ENCODE measurements around the gene PCMTD2.
A peak's percentile ranks its signal among the peaks of the same experiment; 100 is the strongest.

The PCMTD2 gene

GRCh38 chr20:64255361-64256281, at the start of gene PCMTD2:
PCMTD2 (plus strand) TSS chr20:64255748; CDS start chr20:64259966, 4,218 bp downstream.
- peak; percentile 93 for DNase-seq

GRCh38 chr20:64206614-64207013, 48.9 kb upstream of the PCMTD2 start:
- no peak for DNase-seq

- DNase-seq, result no peak
These were observed 47.6 kb upstream of the PCMTD2 start for GRCh38 chr20:64207641-64208590.

GRCh38 chr20:64209148-64209547, 46.4 kb upstream of the PCMTD2 start:
- no peak for DNase-seq

GRCh38 chr20:64210656-64211369, 44.7 kb upstream of the PCMTD2 start:
- no peak for DNase-seq

- no peak for DNase-seq
These were observed 43.5 kb upstream of the PCMTD2 start for GRCh38 chr20:64211874-64212658.

- DNase-seq, result peak; percentile 32
These were observed 42.8 kb upstream of the PCMTD2 start for GRCh38 chr20:64212755-64213154.

GRCh38 chr20:64214113-64214512, 41.4 kb upstream of the PCMTD2 start:
- DNase-seq, result no peak

- no peak for DNase-seq
These were observed 40.6 kb upstream of the PCMTD2 start for GRCh38 chr20:64214952-64215351.

- peak; percentile 44 for DNase-seq
These were observed 39.5 kb upstream of the PCMTD2 start for GRCh38 chr20:64216036-64216435.

GRCh38 chr20:64216910-64217309, 38.6 kb upstream of the PCMTD2 start:
- no peak for DNase-seq

- DNase-seq, result no peak
These were observed 37.9 kb upstream of the PCMTD2 start for GRCh38 chr20:64217539-64218221.

GRCh38 chr20:64219202-64219601, 36.3 kb upstream of the PCMTD2 start:
- DNase-seq, result peak; percentile 48

GRCh38 chr20:64219730-64220129, 35.8 kb upstream of the PCMTD2 start:
- DNase-seq, result no peak

GRCh38 chr20:64220420-64220819, 35.1 kb upstream of the PCMTD2 start:
- DNase-seq, result no peak

GRCh38 chr20:64220891-64221527, 34.5 kb upstream of the PCMTD2 start:
- no peak for DNase-seq

- DNase-seq, result no peak
These were observed 33.2 kb upstream of the PCMTD2 start for GRCh38 chr20:64222291-64222735.

GRCh38 chr20:64222851-64223525, 32.6 kb upstream of the PCMTD2 start:
- no peak for DNase-seq

GRCh38 chr20:64223526-64224067, 32.0 kb upstream of the PCMTD2 start:
- peak; percentile 40 for DNase-seq
